PFSK-1 (cell line): Measurements from ENCODE around the gene SLAMF7. TPM values are rescaled to one million over a fixed set of nuclear protein-coding genes. Genes with fewer than 3 reads are reported as not detected.

Source experiments
- FOXP2 ChIP-seq: optimal IDR thresholded peaks from 2 replicates; pipeline ENCODE3; 2011; ENCODE audit warnings: borderline replicate concordance, control low read depth, inconsistent platforms; ENCODE audit not compliant: insufficient read depth; ENCODE audit errors: extremely low read length, extremely low read depth
- POLR2AphosphoS5 ChIP-seq: IDR thresholded peaks from 2 replicates; pipeline ENCODE4 v1.6.1; 2012; ENCODE audit warnings: low read depth, mild to moderate bottlenecking, control low read depth, low read length, moderate library complexity
- SIN3A ChIP-seq: IDR thresholded peaks from 2 replicates; pipeline ENCODE4 v1.6.1; 2012; ENCODE audit warnings: mild to moderate bottlenecking, low read length, moderate library complexity, borderline replicate concordance; ENCODE audit not compliant: insufficient read depth
- TAF1 ChIP-seq: IDR thresholded peaks from 2 replicates; pipeline ENCODE4 v1.6.1; 2012; ENCODE audit warnings: low read length, control low read depth, borderline replicate concordance; ENCODE audit not compliant: insufficient read depth
- polyA plus RNA-seq: library from polyadenylated mRNA; unstranded; fragments of >200 nt; gene quantifications from one replicate; pipeline ENCODE4 v1.2.1, GENCODE V29; 2012; ENCODE audit warnings: low read depth, missing spikeins; ENCODE audit not compliant: insufficient read length
- TF ChIP-seq, protein P1 (sequence below), 2 experiments: IDR thresholded peaks; 2 replicates each; pipeline versions ENCODE4 v1.6.1 to v1.8.0; 2011 to 2012; ENCODE audit warnings: low read depth in 2 of 2, low read length in 2 of 2, control low read depth in 1 of 2, inconsistent platforms in 1 of 2, mild to moderate bottlenecking in 1 of 2, moderate library complexity in 1 of 2; ENCODE audit not compliant: insufficient read depth in 1 of 2

The SLAMF7 gene, protein sequence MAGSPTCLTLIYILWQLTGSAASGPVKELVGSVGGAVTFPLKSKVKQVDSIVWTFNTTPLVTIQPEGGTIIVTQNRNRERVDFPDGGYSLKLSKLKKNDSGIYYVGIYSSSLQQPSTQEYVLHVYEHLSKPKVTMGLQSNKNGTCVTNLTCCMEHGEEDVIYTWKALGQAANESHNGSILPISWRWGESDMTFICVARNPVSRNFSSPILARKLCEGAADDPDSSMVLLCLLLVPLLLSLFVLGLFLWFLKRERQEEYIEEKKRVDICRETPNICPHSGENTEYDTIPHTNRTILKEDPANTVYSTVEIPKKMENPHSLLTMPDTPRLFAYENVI
- polyA plus RNA-seq = not detected

DNA sequence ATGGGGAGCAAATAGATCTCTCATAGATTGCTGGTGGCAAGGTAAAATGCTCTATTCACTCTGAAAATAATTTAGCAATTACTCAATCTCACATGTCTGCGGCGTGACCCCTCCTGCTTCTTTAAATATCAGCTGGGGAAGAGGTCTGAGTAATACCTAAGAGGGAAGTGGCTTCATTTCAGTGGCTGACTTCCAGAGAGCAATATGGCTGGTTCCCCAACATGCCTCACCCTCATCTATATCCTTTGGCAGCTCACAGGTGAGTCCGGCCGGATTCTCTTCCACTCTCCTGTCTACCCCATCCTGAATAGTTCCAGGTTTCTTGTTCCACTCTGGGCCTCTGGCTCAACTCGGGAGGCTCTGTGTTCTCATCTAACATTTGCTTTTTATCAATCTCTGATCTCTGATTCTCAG, at the start of gene SLAMF7:
Gene SLAMF7, plus strand, starts transcription at position 150 of the 414 bp plus-strand sequence. Its CDS starts 55 bp downstream, at position 205.
- TF ChIP-seq TAF1 = no peak
- TF ChIP-seq POLR2AphosphoS5 = no peak
- TF ChIP-seq SIN3A = no peak
- TF ChIP-seq, protein P1, sequence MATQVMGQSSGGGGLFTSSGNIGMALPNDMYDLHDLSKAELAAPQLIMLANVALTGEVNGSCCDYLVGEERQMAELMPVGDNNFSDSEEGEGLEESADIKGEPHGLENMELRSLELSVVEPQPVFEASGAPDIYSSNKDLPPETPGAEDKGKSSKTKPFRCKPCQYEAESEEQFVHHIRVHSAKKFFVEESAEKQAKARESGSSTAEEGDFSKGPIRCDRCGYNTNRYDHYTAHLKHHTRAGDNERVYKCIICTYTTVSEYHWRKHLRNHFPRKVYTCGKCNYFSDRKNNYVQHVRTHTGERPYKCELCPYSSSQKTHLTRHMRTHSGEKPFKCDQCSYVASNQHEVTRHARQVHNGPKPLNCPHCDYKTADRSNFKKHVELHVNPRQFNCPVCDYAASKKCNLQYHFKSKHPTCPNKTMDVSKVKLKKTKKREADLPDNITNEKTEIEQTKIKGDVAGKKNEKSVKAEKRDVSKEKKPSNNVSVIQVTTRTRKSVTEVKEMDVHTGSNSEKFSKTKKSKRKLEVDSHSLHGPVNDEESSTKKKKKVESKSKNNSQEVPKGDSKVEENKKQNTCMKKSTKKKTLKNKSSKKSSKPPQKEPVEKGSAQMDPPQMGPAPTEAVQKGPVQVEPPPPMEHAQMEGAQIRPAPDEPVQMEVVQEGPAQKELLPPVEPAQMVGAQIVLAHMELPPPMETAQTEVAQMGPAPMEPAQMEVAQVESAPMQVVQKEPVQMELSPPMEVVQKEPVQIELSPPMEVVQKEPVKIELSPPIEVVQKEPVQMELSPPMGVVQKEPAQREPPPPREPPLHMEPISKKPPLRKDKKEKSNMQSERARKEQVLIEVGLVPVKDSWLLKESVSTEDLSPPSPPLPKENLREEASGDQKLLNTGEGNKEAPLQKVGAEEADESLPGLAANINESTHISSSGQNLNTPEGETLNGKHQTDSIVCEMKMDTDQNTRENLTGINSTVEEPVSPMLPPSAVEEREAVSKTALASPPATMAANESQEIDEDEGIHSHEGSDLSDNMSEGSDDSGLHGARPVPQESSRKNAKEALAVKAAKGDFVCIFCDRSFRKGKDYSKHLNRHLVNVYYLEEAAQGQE (IDR thresholded peaks at IDR 0.05; ENCODE audit: insufficient read depth in 1 of 2, low read depth in 2 of 2, low read length in 2 of 2) = no peak
- TF ChIP-seq FOXP2 = no peak

DNA sequence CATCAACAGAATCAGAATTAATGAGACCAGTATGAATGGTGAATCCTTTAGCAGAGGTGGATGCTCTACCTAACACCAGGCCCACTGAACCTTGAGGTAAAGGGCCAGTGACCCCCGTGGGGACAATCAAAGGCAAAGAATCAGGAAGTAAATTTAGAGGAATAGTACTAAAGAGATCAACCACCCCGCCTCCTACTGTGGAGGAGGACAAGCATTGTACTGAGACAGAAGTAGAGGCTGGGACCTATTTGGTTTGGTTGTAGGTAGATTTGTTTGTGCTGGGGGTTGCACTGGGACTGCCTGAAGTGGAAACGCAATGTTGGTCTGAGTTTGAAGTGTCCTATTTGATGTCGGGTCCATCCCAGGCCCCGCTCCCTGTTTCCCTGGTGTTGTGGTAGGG, 36.9 kb upstream of the SLAMF7 start:
- TF ChIP-seq, protein P1 (IDR thresholded peaks at IDR 0.05; ENCODE audit: insufficient read depth in 1 of 2, low read depth in 2 of 2, low read length in 2 of 2) = no peak
- no peak for TF ChIP-seq TAF1
- no peak for TF ChIP-seq FOXP2
- TF ChIP-seq SIN3A = no peak
- no peak for TF ChIP-seq POLR2AphosphoS5

DNA sequence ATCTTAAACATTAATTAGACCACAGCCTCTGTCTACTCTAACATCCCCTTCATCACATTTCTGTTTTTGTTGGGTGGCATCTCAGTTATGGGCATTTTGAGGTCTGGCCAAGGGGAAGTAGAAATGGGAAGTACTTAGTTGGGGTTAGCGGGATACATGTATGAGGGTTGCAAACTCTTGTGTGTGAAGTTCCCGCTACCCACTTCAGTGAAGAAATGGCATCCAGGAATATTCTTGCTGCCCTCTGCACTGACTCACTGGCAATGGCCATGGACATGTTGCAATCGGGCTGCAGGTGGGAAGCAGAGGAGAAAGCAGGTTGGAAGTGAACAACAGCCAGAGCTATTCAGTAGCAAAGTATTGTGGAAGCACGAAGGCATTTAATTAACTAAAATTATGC, 34.8 kb upstream of the SLAMF7 start:
- TF ChIP-seq FOXP2 (no peak), POLR2AphosphoS5 (no peak), TAF1 (no peak), SIN3A (no peak)
- TF ChIP-seq, protein P1 (IDR thresholded peaks at IDR 0.05; ENCODE audit: insufficient read depth in 1 of 2, low read depth in 2 of 2, low read length in 2 of 2) = no peak

DNA sequence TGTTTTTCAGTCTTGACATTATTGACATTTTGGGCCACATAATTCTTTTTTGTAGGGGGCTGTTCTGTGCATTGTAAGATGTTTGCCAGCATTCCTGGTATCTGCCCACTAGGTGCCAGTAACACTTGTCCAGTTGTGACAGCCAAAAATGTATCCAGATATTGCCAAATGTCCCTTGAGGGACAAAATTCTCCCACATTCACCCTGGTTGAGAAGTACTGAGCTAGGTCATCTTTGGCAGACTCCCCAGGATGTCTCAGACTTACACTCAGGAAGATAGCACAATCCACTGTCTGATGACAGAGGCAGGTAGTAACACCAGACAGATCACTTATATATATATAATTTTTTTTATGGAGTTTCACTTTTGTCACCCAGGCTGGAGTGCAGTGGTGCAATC, 33.3 kb upstream of the SLAMF7 start:
- TF ChIP-seq POLR2AphosphoS5 (no peak), SIN3A (no peak), TAF1 (no peak)

DNA sequence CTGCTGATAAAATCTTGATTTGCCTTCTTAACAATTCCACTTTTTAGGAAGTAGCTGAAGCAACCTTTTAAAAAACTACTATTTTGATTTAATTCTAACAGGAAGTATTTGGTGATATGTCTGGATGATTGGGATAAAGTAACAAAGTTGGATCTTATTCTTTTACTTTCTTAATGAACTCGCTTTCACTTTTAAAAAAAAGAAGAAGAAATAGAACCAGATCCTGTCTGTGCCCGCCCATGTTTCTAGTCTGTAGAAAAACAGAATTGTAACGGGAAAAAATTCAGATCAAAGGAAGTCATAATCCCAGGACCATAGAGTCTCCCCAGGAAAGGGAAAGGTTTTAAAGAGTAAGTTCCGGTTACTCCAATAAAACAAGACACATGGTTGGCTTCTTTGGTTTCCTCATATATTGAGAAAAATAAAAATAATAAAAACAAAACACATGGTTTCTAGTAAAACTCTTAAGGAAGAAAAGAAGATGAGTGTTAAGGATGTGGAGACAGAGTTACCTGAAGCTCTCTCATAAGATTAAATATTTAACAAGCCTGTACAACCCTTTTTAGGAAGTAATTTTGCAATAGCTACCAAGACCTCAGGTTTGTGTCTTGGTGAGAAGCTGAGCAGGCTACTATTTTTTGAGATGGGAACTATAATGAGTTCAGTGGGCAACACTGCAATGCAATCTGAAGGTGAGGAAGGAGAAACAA, 32.4 kb upstream of the SLAMF7 start:
- TF ChIP-seq TAF1 (no peak), FOXP2 (no peak), SIN3A (no peak), POLR2AphosphoS5 (no peak)
- TF ChIP-seq, protein P1 (IDR thresholded peaks at IDR 0.05; ENCODE audit: insufficient read depth in 1 of 2, low read depth in 2 of 2, low read length in 2 of 2) = no peak
